ENCODE data around the gene AZGP1. TPM values are rescaled to one million over a fixed set of nuclear protein-coding genes. Genes with fewer than 3 reads are reported as not detected.
A peak's percentile ranks its signal among the peaks of the same experiment; 100 is the strongest.
"Not testable (repeated sequence)": the region's sequence is repeated elsewhere in the genome, so short reads cannot be mapped to it uniquely, and the experiment has no call there.

The AZGP1 gene
- total RNA-seq, 1 donor = not detected

- peak overlapping the region; percentile 35 for H3K4me3 ChIP-seq (ENCODE audit: low read depth, low read length)
- TF ChIP-seq, protein P1, sequence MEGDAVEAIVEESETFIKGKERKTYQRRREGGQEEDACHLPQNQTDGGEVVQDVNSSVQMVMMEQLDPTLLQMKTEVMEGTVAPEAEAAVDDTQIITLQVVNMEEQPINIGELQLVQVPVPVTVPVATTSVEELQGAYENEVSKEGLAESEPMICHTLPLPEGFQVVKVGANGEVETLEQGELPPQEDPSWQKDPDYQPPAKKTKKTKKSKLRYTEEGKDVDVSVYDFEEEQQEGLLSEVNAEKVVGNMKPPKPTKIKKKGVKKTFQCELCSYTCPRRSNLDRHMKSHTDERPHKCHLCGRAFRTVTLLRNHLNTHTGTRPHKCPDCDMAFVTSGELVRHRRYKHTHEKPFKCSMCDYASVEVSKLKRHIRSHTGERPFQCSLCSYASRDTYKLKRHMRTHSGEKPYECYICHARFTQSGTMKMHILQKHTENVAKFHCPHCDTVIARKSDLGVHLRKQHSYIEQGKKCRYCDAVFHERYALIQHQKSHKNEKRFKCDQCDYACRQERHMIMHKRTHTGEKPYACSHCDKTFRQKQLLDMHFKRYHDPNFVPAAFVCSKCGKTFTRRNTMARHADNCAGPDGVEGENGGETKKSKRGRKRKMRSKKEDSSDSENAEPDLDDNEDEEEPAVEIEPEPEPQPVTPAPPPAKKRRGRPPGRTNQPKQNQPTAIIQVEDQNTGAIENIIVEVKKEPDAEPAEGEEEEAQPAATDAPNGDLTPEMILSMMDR (IDR thresholded peaks at IDR 0.05; ENCODE audit: insufficient read depth, low read length) = peak; percentile 29
- peak; percentile 13 for DNase-seq (ENCODE audit: low read depth)
Measured at GRCh38 chr7:99997545-99998137, 21.8 kb upstream of the AZGP1 start.

DNA sequence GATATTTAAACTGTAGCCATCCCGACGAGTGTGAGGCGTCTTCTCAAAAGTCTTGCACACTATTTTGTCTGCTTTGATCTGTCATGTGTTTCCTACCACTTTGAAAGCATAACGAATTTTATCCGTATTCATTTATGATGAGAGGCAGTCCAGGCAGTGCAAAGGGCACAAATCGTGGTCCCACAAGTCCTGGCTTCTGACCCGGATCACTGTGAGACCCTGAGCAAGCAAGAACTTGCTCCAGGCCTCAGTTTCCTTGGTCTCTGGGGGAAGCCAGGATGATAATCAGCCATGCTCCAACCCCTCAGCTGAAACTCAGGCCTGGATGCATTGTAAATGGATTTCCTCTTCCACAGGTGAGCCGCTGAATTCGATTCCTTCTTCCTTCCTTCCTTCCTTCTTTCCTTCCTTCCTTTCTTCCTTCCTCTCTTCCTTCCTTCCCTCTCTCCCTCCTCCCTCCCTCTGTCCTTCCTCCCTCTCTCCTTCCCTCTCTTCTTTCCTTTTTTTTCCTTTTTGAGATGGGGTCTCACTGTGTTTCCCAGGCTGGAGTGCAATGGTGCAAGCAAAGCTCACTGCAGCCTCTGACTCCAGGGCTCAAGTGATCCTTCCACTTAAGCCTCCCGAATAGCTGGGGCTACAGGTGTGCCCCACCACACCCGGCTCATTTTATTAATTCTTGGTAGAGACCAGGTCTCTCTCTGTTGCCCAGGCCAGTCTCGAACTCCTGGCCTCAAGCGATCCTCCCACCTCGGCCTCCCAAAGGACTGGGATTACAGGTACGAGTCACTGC, 21.1 kb upstream of the AZGP1 start:
- H3K4me3 ChIP-seq (ENCODE audit: low read depth, low read length) = no peak overlapping the region
- TF ChIP-seq, protein P1 (IDR thresholded peaks at IDR 0.05; ENCODE audit: insufficient read depth, low read length) = no peak
- DNase-seq (ENCODE audit: low read depth) = no peak

DNA sequence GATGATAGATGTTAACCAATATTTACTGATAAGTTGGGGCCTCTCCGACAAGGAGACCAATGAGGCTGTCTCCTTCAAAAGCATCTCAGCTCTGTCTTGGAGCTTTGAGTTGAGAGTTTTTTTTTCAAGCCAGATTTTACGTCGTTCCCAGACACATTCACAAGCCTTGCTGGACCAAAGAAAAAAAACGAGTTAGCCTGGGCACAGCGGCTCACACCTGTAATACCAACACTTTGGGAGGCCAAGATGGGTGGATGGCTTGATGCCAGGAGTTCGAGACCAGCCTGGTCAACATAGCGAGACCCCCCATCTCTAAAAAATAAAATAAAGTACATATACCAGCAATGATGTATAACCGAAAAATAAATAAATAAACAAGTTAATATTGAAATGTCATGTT, 19.0 kb upstream of the AZGP1 start:
- no peak overlapping the region for H3K4me3 ChIP-seq (ENCODE audit: low read depth, low read length)
- TF ChIP-seq, protein P1 (IDR thresholded peaks at IDR 0.05; ENCODE audit: insufficient read depth, low read length) = no peak
- DNase-seq (ENCODE audit: low read depth) = no peak

DNA sequence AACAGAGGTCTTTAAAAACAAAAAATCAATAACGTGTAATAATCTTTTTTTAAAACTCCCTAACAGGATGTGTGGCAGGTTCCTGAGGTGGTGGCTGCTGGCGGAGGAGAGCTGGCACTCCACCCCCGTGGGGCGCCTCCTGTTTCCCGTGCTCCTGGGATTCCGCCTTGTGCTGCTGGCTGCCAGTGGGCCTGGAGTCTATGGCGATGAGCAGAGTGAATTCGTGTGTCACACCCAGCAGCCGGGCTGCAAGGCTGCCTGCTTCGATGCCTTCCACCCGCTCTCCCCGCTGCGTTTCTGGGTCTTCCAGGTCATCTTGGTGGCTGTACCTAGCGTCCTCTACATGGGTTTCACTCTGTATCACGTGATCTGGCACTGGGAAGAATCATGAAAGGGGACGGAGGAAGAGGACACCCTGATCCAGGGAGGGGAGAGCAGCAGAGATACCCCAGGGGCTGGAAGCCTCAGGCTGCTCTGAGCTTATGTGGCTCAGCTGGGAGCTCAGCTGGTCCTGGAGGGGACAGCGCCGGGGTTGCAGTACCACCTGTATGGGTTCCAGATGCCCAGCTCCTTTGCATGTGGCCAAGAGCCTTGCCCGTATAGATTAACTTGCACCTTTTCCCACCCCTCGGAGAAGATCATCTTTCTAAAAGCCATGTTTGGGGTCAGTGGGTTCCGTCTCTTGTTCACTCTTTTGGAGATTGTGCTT, 16.7 kb upstream of the AZGP1 start:
- TF ChIP-seq, protein P1 (IDR thresholded peaks at IDR 0.05; ENCODE audit: insufficient read depth, low read length) = no peak
- no peak for DNase-seq (ENCODE audit: low read depth)
- H3K4me3 ChIP-seq (ENCODE audit: low read depth, low read length) = no peak overlapping the region

DNA sequence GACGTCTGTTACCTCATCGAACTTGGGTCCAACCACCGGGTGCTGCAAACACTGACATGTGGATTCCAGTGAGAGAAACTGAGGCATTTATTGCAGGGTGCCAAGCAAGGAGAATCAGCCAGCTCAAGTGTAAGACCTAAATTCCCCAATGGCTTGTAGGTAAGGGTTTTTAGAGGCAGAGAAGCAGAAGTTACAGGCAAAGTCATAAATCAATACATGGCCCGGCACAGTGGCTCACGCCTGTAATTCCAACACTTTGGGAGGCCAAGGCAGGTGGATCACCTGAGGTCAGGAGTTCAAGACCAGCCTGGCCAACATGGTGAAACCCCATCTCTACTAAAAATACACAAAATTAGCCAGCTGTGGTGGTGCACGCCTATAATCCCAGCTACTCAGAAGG, 15.7 kb upstream of the AZGP1 start:
- H3K4me3 ChIP-seq (ENCODE audit: low read depth, low read length); DNase-seq (ENCODE audit: low read depth): not testable (repeated sequence)

DNA sequence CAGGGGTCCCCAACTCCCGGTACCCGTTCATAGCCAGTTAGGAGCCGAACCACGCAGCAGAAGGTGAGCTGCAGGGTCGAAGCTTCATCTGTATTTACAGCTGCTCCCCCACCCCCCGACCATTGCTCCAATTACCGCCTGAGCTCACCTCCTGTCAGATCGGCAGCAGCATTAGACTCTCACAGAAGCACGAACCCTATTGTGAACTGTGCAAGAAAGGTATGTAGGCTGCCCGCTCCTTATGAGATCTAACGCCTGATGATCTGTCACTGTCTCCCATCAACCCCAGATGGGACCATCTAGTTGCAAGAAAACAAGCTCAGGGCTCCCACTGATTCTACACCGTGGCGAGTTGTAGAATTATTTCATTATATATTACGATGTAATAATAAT, 14.6 kb upstream of the AZGP1 start:
- DNase-seq (ENCODE audit: low read depth) = no peak
- TF ChIP-seq, protein P1 (IDR thresholded peaks at IDR 0.05; ENCODE audit: insufficient read depth, low read length) = no peak
- H3K4me3 ChIP-seq (ENCODE audit: low read depth, low read length) = no peak overlapping the region

DNA sequence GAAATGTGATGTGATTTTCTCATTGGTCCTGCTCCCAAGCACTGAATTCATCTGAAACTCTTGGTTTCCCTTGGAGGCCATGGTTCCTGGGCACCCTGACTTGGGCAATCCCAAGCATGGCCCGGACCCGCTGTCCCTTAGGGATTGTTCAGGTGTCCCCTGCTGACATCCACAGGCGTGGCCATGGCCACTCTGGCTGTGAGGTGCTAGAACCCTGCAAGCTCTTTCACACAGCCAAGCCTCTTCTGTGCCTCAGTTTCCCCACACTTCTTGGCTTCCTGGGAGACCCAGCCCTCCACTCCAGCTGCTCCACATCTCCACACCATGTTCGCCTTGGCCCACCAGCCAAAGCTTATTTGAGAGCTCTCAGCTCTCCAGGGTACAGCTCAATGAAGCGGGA, 12.0 kb upstream of the AZGP1 start:
- TF ChIP-seq, protein P1 (IDR thresholded peaks at IDR 0.05; ENCODE audit: insufficient read depth, low read length) = no peak
- no peak overlapping the region for H3K4me3 ChIP-seq (ENCODE audit: low read depth, low read length)
- DNase-seq (ENCODE audit: low read depth) = no peak

DNA sequence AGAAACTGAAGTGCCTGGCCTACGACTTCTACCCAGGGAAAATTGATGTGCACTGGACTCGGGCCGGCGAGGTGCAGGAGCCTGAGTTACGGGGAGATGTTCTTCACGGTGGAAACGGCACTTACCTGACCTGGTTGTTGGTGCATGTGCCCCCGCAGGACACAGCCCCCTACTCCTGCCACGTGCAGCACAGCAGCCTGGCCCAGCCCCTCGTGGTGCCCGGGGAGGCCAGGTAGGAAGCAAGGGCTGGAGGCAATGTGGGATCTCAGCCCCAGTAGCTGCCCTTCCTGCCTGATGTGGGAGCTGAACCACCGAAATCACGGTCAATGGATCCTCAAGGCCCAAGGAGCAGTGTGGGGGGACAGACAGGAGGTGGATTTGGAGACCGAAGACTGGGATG, 11.5 kb upstream of the AZGP1 start:
- H3K4me3 ChIP-seq (ENCODE audit: low read depth, low read length); DNase-seq (ENCODE audit: low read depth): not testable (repeated sequence)

Data from fibroblast of the aortic adventitia (primary cell).